GM15510 (cell line): ENCODE data around the gene PCGF3.

Experiments
- POLR2A ChIP-seq: IDR thresholded peaks from 3 replicates; pipeline ENCODE4 v1.6.1; 2011; ENCODE audit warnings: borderline replicate concordance; ENCODE audit not compliant: insufficient read length; ENCODE audit errors: extremely low read depth

PCGF3 gene

GRCh38 chr4:704198-704891 lies 1.3 kb upstream of the PCGF3 start:
- TF ChIP-seq POLR2A = no peak

- no peak for TF ChIP-seq POLR2A
Measured at GRCh38 chr4:704971-705277, 708 bp upstream of the PCGF3 start.

GRCh38 chr4:706834-707598 lies 1.4 kb downstream of the PCGF3 start:
- TF ChIP-seq POLR2A = no peak

GRCh38 chr4:707929-708630 lies 2.4 kb downstream of the PCGF3 start:
- TF ChIP-seq POLR2A = no peak

GRCh38 chr4:708631-708933 lies 3.0 kb downstream of the PCGF3 start:
- no peak for TF ChIP-seq POLR2A

GRCh38 chr4:709348-709747 lies 3.7 kb downstream of the PCGF3 start:
- no peak for TF ChIP-seq POLR2A

GRCh38 chr4:710116-710515 lies 4.5 kb downstream of the PCGF3 start:
- TF ChIP-seq POLR2A = no peak

GRCh38 chr4:710916-711315 lies 5.3 kb downstream of the PCGF3 start:
- TF ChIP-seq POLR2A = no peak

GRCh38 chr4:712093-712492 lies 6.5 kb downstream of the PCGF3 start:
- TF ChIP-seq POLR2A = no peak

GRCh38 chr4:712916-713632 lies 7.4 kb downstream of the PCGF3 start:
- no peak for TF ChIP-seq POLR2A

GRCh38 chr4:714087-714486 lies 8.5 kb downstream of the PCGF3 start:
- TF ChIP-seq POLR2A = no peak

- no peak for TF ChIP-seq POLR2A
Measured at GRCh38 chr4:717601-718320, 12.1 kb downstream of the PCGF3 start.

- TF ChIP-seq POLR2A = no peak
Measured at GRCh38 chr4:718460-718859, 12.8 kb downstream of the PCGF3 start.

GRCh38 chr4:720111-720860 lies 14.7 kb downstream of the PCGF3 start:
- no peak for TF ChIP-seq POLR2A

GRCh38 chr4:721261-722168 lies 15.9 kb downstream of the PCGF3 start:
- no peak for TF ChIP-seq POLR2A
